Mucosa of descending colon (tissue), 3 donors: ENCODE data around the gene PITPNC1. TPM values are rescaled to one million over a fixed set of nuclear protein-coding genes. Genes with fewer than 3 reads are reported as not detected.
"Not testable (repeated sequence)": the region's sequence is repeated elsewhere in the genome, so short reads cannot be mapped to it uniquely, and the experiment has no call there.

Source experiments
- ATAC-seq: fragments of 200-7000 bp; cut with Tn5 transposase; one replicate; pipeline ENCODE4 v1.9.1; 2020; ENCODE audit warnings: mild to moderate bottlenecking, moderate library complexity
- DNase-seq, 3 donors: peaks; one replicate each; pipeline ENCODE4 v3.0.0-alpha.2; 2020
- H3K36me3 ChIP-seq: fragments of 200-600 bp; one replicate; pipeline ENCODE4 v1.8.0; 2021; ENCODE audit warnings: low read depth, mild to moderate bottlenecking
- H3K4me1 ChIP-seq: fragments of 200-600 bp; one replicate; pipeline ENCODE4 v1.8.0; 2021; ENCODE audit warnings: low read depth, mild to moderate bottlenecking
- H3K4me3 ChIP-seq: fragments of 200-600 bp; one replicate; pipeline ENCODE4 v1.8.0; 2021; ENCODE audit warnings: mild to moderate bottlenecking
- H3K9me3 ChIP-seq: fragments of 200-600 bp; one replicate; pipeline ENCODE4 v1.8.0; 2021; ENCODE audit warnings: mild to moderate bottlenecking
- intact Hi-C, 2 donors: fragments of 100-400 bp; cut with DNase I in 1 of 2; cut with micrococcal nuclease in 1 of 2; formaldehyde crosslinking; loops; one replicate each; pipeline versions ENCODE4 v1.11.0 to v1.11.1; 2022; cut with DNase I, micrococcal nuclease
- total RNA-seq, 3 donors: library from RNA; stranded (reverse); fragmentation: NEBNext Ultra II Directional in 2 of 3; extraction: Animal tissue kit (Norgen Biotek cat#: 25700) in 2 of 3; gene quantifications; one replicate each; pipeline versions ENCODE4 v1.2.1 to v1.2.4, GENCODE V29; 2021 to 2023
- TF ChIP-seq, protein P1 (sequence below): fragments of 200-600 bp; IDR thresholded peaks from one replicate; pipeline ENCODE4 v1.8.0; 2022; ENCODE audit warnings: antibody characterized with exemption, mild to moderate bottlenecking
- donor health status: DM: no; HTN: no; CAD: no; lungs with moderate emphysema.
- donor health status: DM: no; HTN: no; CAD: no.
- donor health status: DM: no; HTN: yes; CAD: no.

The PITPNC1 gene
- total RNA-seq, 3 donors from 2014 or later: 10.7 to 11.4 (median 10.9) TPM

GRCh38 chr17:67467500-67468455 lies 90.7 kb downstream of the PITPNC1 start:
- TF ChIP-seq, protein P1, sequence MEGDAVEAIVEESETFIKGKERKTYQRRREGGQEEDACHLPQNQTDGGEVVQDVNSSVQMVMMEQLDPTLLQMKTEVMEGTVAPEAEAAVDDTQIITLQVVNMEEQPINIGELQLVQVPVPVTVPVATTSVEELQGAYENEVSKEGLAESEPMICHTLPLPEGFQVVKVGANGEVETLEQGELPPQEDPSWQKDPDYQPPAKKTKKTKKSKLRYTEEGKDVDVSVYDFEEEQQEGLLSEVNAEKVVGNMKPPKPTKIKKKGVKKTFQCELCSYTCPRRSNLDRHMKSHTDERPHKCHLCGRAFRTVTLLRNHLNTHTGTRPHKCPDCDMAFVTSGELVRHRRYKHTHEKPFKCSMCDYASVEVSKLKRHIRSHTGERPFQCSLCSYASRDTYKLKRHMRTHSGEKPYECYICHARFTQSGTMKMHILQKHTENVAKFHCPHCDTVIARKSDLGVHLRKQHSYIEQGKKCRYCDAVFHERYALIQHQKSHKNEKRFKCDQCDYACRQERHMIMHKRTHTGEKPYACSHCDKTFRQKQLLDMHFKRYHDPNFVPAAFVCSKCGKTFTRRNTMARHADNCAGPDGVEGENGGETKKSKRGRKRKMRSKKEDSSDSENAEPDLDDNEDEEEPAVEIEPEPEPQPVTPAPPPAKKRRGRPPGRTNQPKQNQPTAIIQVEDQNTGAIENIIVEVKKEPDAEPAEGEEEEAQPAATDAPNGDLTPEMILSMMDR: no peak
- ATAC-seq (no peak), DNase-seq (no peak)
- intact Hi-C loops: no loop called here
- peaks cover 5% of the 10 kb centered on the region for H3K4me1 ChIP-seq
- no peaks in the 10 kb centered on the region for H3K36me3 ChIP-seq
- H3K9me3 ChIP-seq: no peaks in the 10 kb centered on the region
- no peak overlapping the region for H3K4me3 ChIP-seq

DNA sequence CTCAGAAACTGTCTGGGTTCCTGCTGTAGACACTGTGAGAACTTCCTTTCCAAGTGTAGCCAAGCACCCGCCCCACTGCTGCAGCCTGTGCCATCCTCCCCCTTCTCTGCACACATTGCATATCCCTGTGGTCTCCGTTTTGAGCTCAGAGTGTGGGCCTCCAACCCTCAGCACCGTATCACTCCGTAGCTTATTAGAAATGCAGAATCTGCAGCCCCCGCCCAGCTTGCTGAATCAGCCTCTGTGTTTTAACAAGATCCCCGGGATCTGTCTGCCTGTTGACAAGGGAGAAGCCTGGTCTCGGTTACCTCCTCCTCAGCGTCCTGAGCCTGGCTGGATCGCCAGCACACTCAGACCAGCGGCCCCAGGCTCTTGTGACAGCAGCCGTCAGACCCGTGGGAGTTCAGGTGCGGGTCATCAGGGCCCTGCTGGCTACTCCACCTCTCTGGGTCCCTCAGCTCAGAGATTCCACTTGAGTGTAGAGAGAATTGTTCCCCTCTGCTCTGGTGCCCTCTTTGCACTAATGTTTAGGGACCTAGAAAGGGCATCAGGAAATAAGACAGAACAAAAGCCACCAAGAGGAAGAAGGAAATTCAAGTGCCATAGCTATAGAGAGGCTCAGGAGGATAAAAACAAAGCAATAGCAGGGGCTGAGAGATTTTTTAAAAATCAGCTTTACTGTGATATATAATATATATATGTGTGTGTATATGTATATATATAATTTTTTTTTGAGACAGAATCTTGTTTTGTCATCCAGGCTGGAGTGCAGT lies 92.3 kb downstream of the PITPNC1 start:
- TF ChIP-seq, protein P1: no peak
- peaks cover 2% of the 10 kb centered on the region for H3K4me1 ChIP-seq
- H3K9me3 ChIP-seq: no peaks in the 10 kb centered on the region
- ATAC-seq (peak; percentile 64), DNase-seq (no peak)
- no peak overlapping the region for H3K4me3 ChIP-seq
- H3K36me3 ChIP-seq: no peaks in the 10 kb centered on the region
- intact Hi-C loops: no loop called here

DNA sequence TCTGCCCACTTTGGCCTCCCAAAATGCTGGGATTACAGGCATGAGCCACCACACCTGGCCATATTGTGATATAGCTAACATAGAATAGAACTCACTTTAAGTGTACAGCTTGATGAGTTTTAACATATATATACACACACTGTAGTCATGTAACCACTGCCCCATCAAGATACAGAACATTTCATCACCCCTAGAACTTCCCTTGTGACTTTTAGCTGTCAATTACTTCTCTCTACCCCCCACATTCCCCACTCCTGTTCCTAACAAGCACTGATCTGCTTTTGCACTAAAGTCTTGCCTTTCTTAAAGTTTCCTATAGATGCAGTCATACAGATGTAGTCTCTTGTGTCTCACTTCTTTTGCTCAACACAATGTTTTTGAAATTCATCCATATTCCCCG lies 93.1 kb downstream of the PITPNC1 start:
- DNase-seq (no peak), ATAC-seq (no peak)
- TF ChIP-seq, protein P1: no peak
- intact Hi-C loops: no loop called here
- Histone ChIP-seq H3K36me3 (no peaks in the 10 kb centered on the region), H3K9me3 (no peaks in the 10 kb centered on the region), H3K4me1 (peaks cover 2% of the 10 kb centered on the region), H3K4me3 (no peak overlapping the region)

GRCh38 chr17:67471118-67471517 lies 94.0 kb downstream of the PITPNC1 start:
- intact Hi-C loops: no loop called here
- no peaks in the 10 kb centered on the region for H3K9me3 ChIP-seq
- H3K4me1 ChIP-seq: peaks cover 8% of the 10 kb centered on the region
- no peak overlapping the region for H3K4me3 ChIP-seq
- no peaks in the 10 kb centered on the region for H3K36me3 ChIP-seq
- DNase-seq: no peak
- TF ChIP-seq, protein P1: no peak
- ATAC-seq: no peak

DNA sequence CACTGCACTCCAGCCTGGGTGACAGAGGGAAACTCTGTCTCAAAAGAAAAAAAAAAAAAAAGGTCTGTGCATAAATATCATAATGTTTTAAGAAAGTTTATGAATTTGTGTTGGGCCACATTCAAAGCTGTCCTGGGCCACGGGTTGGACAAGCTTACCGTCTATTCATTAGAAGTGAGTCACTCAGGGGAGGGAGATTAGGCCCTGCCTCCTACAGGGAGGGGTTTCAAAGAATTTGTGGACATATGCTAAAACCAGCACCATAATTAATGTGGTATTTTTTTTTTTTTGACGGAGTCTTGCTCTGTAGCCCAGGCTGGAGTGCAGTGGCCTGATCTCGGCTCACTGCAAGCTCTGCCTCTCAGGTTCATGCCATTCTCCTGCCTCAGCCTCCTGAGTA lies 95.5 kb downstream of the PITPNC1 start:
- intact Hi-C loops, ATAC-seq, H3K4me3 ChIP-seq, H3K36me3 ChIP-seq, H3K4me1 ChIP-seq, DNase-seq, H3K9me3 ChIP-seq: not testable (repeated sequence)
